Lung microvascular endothelial cell (primary cell): ENCODE measurements around the gene PCK1. TPM values are rescaled to one million over a fixed set of nuclear protein-coding genes. Genes with fewer than 3 reads are reported as not detected.

Source experiments
- DNase-seq, 2 donors: peaks; one replicate each; pipeline versions ENCODE4 v3.0.0 to v3.0.0-alpha.2; 2010; ENCODE audit warnings: low read depth in 2 of 2
- total RNA-seq: library from RNA; depleted of rRNA; stranded (reverse); fragments of >200 nt; gene quantifications from 2 replicates; pipeline ENCODE4 v1.2.1, GENCODE V29; 2014

The PCK1 gene
- total RNA-seq, 1 donor from 2014 or later, result not detected

GRCh38 chr20:57587989-57588377 lies 27.1 kb downstream of the PCK1 start:
- DNase-seq, result no peak

DNA sequence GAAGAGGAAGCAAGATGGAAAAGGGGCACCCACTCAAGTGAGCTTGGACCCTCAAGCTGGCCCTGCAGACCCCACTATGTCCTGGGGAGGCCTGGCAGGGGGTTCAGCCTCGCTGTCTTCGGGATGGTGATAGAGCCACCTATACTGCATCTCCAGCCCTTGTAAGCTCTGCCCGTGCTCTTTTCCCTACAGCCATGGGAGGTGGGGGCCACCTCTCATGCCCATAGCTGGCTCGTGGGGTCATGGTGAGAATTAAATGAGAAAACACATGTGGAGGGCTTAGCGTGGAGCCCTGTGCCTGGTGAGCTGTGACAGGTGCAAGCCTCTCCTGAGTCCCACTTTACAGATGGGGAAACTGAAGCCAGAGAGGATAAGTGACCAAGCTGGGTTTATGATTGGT lies 27.7 kb downstream of the PCK1 start:
- DNase-seq, result no peak

DNA sequence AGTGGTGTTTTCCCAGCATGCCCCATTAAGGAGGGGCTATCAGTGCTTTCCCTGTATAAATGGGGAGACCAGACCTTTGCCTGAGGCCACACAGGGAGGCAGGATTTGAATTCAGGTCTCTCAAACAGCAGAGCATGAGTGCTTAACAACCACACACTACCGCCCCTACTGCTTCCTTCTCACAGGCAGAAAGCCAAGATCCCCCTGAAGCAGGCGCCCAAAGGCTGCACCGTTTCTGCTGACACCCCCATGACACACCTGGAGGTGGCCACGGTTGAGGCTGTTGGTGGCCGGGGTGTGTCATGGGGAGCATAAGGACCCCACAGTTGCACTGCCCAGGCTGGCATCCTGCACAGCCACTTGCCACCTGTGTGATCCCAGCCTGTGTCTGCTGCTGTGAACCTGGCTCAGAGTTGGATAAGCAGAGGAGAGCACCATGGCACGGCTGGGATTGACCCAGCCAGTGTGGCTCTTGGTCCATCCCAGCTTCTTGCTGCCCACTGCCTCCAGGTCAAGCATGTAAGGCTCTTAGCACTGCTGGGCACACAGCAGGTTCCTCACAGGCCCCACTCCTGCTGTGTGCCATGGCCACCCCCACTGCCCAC lies 28.3 kb downstream of the PCK1 start:
- DNase-seq, result no peak

DNA sequence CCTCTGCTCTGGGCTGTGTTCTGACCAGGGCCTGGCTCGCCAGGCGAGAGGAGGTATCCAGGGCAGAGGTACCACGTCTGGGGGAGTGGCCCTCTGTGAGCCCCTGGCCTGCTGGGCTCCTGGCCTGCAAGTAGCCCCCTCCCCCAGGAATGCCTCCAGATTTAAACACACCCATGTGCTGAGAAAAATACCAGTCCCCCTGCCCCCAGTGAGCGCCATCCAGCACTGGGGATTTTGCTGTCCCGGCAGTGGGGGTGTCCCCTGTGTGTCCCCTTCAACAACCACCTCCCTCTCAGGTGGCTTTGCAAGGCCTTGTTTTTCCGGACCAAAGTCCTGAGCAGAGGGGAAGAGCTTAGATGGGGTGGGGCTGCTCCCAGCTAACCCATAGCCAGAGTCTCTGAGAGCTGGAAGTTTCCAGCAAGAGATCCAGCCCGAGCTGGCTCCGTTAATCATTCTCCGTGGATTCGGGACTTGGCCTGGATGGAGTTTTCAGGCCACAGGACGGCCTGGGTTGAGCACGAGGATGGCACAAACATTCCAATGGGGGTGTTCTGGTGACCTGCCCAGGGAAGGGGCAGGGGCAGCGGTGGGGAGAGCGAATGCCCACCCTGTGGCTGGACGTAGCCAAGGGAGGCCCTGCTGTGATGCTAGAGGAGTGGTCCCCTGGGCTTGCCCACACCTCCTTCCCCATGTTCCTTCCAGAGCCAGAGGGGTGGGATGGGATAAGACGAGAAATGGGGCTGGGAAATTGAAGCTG lies 29.0 kb downstream of the PCK1 start:
- DNase-seq, result no peak

GRCh38 chr20:57590485-57591288 lies 29.8 kb downstream of the PCK1 start:
- no peak for DNase-seq

GRCh38 chr20:57591289-57592229 lies 30.6 kb downstream of the PCK1 start:
- no peak for DNase-seq

DNA sequence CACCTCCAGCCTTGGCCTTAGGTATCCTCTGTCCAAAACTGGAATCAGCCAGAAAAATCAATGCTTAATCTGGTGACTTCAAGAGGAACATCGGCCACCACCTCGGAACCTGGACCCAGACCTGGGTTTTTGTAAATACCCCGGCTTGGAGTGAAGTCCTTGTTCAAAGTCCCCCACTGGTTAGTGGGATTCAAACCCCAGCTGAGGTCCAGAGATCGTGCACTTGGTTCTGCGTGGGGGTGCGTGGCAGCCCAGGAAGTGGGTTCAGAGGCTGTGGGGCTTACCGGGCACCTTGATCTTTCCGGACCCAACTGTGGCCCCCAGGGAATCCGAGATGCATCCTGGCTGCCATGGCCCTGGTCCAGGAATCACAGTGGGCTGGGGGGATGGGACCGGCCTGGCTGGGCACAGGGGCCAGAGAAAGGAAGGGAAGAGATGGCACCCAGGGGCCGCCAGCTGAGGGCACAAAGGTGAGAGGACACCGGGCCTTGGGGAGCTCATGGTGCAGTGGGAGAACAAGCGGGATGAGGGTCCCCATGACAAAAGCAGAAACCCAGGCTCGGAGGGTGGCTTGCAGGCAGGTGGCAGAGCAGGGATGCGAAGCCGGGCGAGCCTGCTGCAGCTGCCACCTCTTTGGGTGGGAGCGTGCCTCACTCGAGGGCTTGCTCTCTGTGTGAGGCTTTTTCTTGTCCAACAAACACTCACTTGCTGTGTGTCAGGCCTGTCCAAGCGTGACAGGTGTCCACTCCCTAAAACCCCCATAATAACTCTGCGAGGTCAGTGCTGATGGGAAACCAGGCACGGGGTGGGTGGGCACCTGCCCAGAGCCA lies 31.6 kb downstream of the PCK1 start:
- no peak for DNase-seq

- DNase-seq, result no peak
Measured at GRCh38 chr20:57593134-57593886, 32.4 kb downstream of the PCK1 start.

GRCh38 chr20:57594092-57594951 lies 33.4 kb downstream of the PCK1 start:
- peak; percentile 31 to 59 for DNase-seq

GRCh38 chr20:57595041-57596030 lies 34.4 kb downstream of the PCK1 start:
- DNase-seq, result no peak

GRCh38 chr20:57596358-57596757 lies 35.4 kb downstream of the PCK1 start:
- no peak for DNase-seq

DNA sequence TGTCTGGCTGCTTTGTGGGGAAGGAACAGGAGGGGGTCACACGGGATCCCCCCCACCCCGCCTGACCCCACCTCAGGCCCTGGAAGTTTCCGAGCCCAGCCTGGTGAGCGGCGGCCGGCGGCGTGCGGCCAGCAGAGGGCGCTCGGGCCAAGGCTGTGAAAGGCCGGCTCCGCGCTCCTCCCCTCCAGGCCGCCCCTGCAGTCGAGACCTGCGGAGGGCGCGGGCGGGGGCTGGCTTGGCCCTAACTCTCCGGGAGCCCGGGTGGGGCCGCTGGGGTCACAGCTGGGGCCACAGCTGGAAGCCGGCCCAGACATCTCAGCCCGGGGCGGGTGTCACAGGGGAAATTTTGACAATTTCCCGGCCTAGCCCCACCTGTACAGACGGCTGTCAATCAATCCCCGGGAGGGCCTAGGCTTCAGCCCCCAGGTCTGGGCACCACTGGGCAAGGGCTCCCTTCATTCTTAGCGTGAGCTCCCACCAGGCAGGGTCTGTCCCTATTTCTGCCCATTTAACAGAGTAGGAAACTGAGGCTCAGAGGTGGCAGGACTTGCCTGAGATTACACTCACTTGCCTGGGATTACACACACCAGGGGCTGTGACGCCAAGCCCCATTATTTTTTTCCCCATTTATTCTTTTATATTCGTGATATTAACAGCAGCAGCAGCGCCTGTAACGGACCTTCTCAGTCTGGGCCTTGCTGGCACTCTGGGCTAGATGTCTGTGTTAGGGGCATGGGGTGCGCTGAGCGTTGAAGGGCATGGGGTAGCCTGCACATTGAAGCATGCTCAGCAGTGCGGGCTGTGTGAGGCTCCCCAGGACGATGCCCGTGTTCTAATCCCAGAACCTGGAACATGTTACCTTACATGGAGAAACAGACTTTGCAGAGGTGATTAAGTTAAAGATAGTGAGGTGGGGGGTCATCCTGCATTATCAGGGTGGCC lies 36.4 kb downstream of the PCK1 start:
- DNase-seq, result peak; percentile 46 to 68

DNA sequence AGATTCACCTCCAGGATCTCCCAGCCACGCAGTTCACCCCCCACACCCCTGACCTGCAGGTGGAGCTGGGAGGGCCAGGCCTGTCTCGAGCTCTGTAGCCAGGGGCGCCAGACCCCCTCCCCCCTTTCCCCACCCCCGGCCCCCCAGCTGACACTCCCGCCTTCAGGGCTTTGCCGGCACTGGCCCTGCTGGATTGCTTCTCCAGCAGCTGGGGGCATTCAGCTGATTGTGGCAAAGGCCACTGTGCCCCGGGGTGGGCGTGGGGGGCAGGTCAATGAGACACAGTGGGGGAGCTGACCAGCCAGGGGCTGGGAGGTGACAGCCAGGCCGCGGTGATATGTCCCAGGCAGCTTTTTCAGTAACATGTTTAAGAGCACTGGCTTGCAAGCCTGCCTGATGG lies 37.1 kb downstream of the PCK1 start:
- DNase-seq, result no peak

GRCh38 chr20:57598491-57598890 lies 37.6 kb downstream of the PCK1 start:
- DNase-seq, result no peak

GRCh38 chr20:57600320-57601210 lies 39.7 kb downstream of the PCK1 start:
- no peak for DNase-seq
